Choroid plexus epithelial cell (primary cell): ENCODE data around the gene SLC6A1.

ENCODE experiments used
- DNase-seq: peaks from one replicate; pipeline ENCODE4 v3.0.0-alpha.2; 2010; ENCODE audit warnings: low read depth
- H3K4me3 ChIP-seq: 2 replicates; pipeline ENCODE4 v1.5.1; 2011; ENCODE audit warnings: low read depth, mild to moderate bottlenecking, control low read depth, low read length, moderate library complexity
- CTCF ChIP-seq: conservative IDR thresholded peaks from 2 replicates; pipeline ENCODE4 v1.5.1; 2011; ENCODE audit warnings: low read depth, mild to moderate bottlenecking, control low read depth, inconsistent platforms, low read length, moderate library complexity

Gene SLC6A1

GRCh38 chr3:10956986-10957385 is 35.6 kb upstream of the SLC6A1 start:
- no peak overlapping the region for H3K4me3 ChIP-seq
- DNase-seq: no peak
- TF ChIP-seq CTCF: no peak

GRCh38 chr3:10957976-10958749 is 34.4 kb upstream of the SLC6A1 start:
- H3K4me3 ChIP-seq: no peak overlapping the region
- no peak for TF ChIP-seq CTCF
- DNase-seq: no peak

- DNase-seq: no peak
- no peak overlapping the region for H3K4me3 ChIP-seq
Observed at GRCh38 chr3:10960255-10960654, 32.3 kb upstream of the SLC6A1 start.

GRCh38 chr3:10961921-10962320 is 30.6 kb upstream of the SLC6A1 start:
- H3K4me3 ChIP-seq: no peak overlapping the region
- no peak for DNase-seq
- TF ChIP-seq CTCF: no peak

More at GRCh38 chr3:10960255-10960654, 32.3 kb upstream of the SLC6A1 start:
- no peak for TF ChIP-seq CTCF

- TF ChIP-seq CTCF: no peak
- no peak for DNase-seq
- no peak overlapping the region for H3K4me3 ChIP-seq
Observed at GRCh38 chr3:10962481-10963036, 30.0 kb upstream of the SLC6A1 start.

GRCh38 chr3:10964537-10965167 is 27.9 kb upstream of the SLC6A1 start:
- peak; percentile 39 for DNase-seq
- H3K4me3 ChIP-seq: no peak overlapping the region
- no peak for TF ChIP-seq CTCF

- DNase-seq: peak; percentile 20
- TF ChIP-seq CTCF: no peak
- no peak overlapping the region for H3K4me3 ChIP-seq
Observed at GRCh38 chr3:10968401-10968800, 24.1 kb upstream of the SLC6A1 start.
